GM23338 (cell line): ENCODE data around the gene DTYMK. TPM values are rescaled to one million over a fixed set of nuclear protein-coding genes. Genes with fewer than 3 reads are reported as not detected.

Experiments used
- ATAC-seq: fragments of 200-7000 bp; cut with Tn5 transposase; 3 replicates; pipeline ENCODE4 v1.9.1; 2020
- DNase-seq: peaks from one replicate; pipeline ENCODE4 v3.0.0-alpha.2; 2015; ENCODE audit warnings: low spot score
- H2AFZ ChIP-seq: fragments of 200-600 bp; sonication (generic); 2 replicates; pipeline ENCODE4 v1.8.0; 2016; ENCODE audit warnings: antibody characterized with exemption, mild to moderate bottlenecking, moderate library complexity
- H3F3A ChIP-seq: fragments of 200-600 bp; sonication (generic); replicated peaks from 2 replicates; pipeline ENCODE4 v1.8.0; 2017; ENCODE audit warnings: antibody characterized with exemption, mixed run types, low read depth
- H3K27ac ChIP-seq: fragments of 200-600 bp; sonication (generic); 2 replicates; pipeline ENCODE4 v1.6.1; 2016; ENCODE audit warnings: low read depth
- H3K27me3 ChIP-seq: fragments of 200-600 bp; sonication (generic); 2 replicates; pipeline ENCODE4 v1.8.0; 2016; ENCODE audit warnings: mild to moderate bottlenecking, mixed run types, moderate library complexity; ENCODE audit not compliant: insufficient read depth
- H3K36me3 ChIP-seq: fragments of 200-600 bp; sonication (generic); 2 replicates; pipeline ENCODE4 v1.8.0; 2016; ENCODE audit warnings: mild to moderate bottlenecking; ENCODE audit not compliant: insufficient read depth
- H3K4me1 ChIP-seq: fragments of 200-600 bp; sonication (generic); 2 replicates; pipeline ENCODE4 v1.8.0; 2016; ENCODE audit warnings: mild to moderate bottlenecking, moderate library complexity; ENCODE audit not compliant: insufficient read depth
- H3K4me2 ChIP-seq: fragments of 200-600 bp; sonication (generic); 2 replicates; pipeline ENCODE4 v1.7.1; 2017; ENCODE audit warnings: mixed run types
- H3K4me3 ChIP-seq: fragments of 200-600 bp; sonication (generic); 2 replicates; pipeline ENCODE4 v1.6.1; 2016; ENCODE audit warnings: mixed run types
- H3K79me2 ChIP-seq: fragments of 200-600 bp; sonication (generic); replicated peaks from 2 replicates; pipeline ENCODE4 v1.8.0; 2017; ENCODE audit warnings: mild to moderate bottlenecking; ENCODE audit not compliant: insufficient read depth
- H3K9me2 ChIP-seq: fragments of 200-600 bp; sonication (generic); 2 replicates; pipeline ENCODE4 v1.8.0; 2017; ENCODE audit not compliant: insufficient read depth
- H4K20me1 ChIP-seq: fragments of 200-600 bp; sonication (generic); replicated peaks from 2 replicates; pipeline ENCODE4 v1.8.0; 2017; ENCODE audit warnings: mild to moderate bottlenecking; ENCODE audit not compliant: insufficient read depth
- H3K27ac Mint-ChIP-seq: 2 replicates; pipeline ENCODE4 v1.8.0; 2020; ENCODE audit warnings: inconsistent platforms, mild to moderate bottlenecking, moderate library complexity, mixed read lengths
- H3K27me3 Mint-ChIP-seq: 3 replicates; pipeline ENCODE4 v1.8.0; 2022; ENCODE audit warnings: low read depth, mild to moderate bottlenecking, moderate library complexity, mixed read lengths, inconsistent platforms; ENCODE audit not compliant: insufficient read depth, poor library complexity
- H3K36me3 Mint-ChIP-seq: 3 replicates; pipeline ENCODE4 v1.8.0; 2021; ENCODE audit warnings: low read depth, mild to moderate bottlenecking, inconsistent platforms, moderate library complexity, mixed read lengths
- H3K4me1 Mint-ChIP-seq: 3 replicates; pipeline ENCODE4 v1.8.0; 2020; ENCODE audit warnings: mild to moderate bottlenecking, inconsistent platforms, mixed read lengths
- H3K4me3 Mint-ChIP-seq: 3 replicates; pipeline ENCODE4 v1.8.0; 2021; ENCODE audit warnings: moderate library complexity, mild to moderate bottlenecking, inconsistent platforms, mixed read lengths
- H3K9me3 Mint-ChIP-seq: 3 replicates; pipeline ENCODE4 v1.8.0; 2020; ENCODE audit warnings: moderate library complexity, mild to moderate bottlenecking, inconsistent platforms, mixed read lengths
- CREB1 ChIP-seq: fragments of 250-450 bp; sonication (Bioruptor Pico); IDR thresholded peaks from 2 replicates; pipeline ENCODE4 v1.5.0; 2020; ENCODE audit warnings: low read depth, mild to moderate bottlenecking, moderate library complexity
- EZH2 ChIP-seq: fragments of 200-600 bp; sonication (generic); IDR thresholded peaks from one replicate; pipeline ENCODE4 v1.8.0; 2017; ENCODE audit warnings: antibody characterized with exemption, mild to moderate bottlenecking, low read depth; ENCODE audit not compliant: unreplicated experiment
- EZH2phosphoT487 ChIP-seq: fragments of 200-600 bp; sonication (generic); IDR thresholded peaks from one replicate; pipeline ENCODE4 v1.8.1; 2018; ENCODE audit warnings: antibody characterized with exemption; ENCODE audit not compliant: unreplicated experiment
- JUNB ChIP-seq: IDR thresholded peaks from one replicate; pipeline ENCODE4 v1.6.1; 2016; ENCODE audit warnings: antibody characterized with exemption; ENCODE audit not compliant: unreplicated experiment
- NANOG ChIP-seq: IDR thresholded peaks from 2 replicates; pipeline ENCODE4 v1.6.1; 2016; ENCODE audit warnings: antibody characterized with exemption, borderline replicate concordance
- POLR2AphosphoS5 ChIP-seq: IDR thresholded peaks from 2 replicates; pipeline ENCODE4 v1.6.1; 2016; ENCODE audit warnings: antibody characterized with exemption, low read depth
- REST ChIP-seq: IDR thresholded peaks from one replicate; pipeline ENCODE4 v1.6.1; 2018; ENCODE audit warnings: antibody characterized with exemption; ENCODE audit not compliant: unreplicated experiment
- STAT1 ChIP-seq: IDR thresholded peaks from one replicate; pipeline ENCODE4 v1.6.1; 2016; ENCODE audit warnings: antibody characterized with exemption; ENCODE audit not compliant: unreplicated experiment
- ZNF114 ChIP-seq: fragments of 250-450 bp; sonication (Bioruptor Pico); IDR thresholded peaks from 2 replicates; pipeline ENCODE4 v1.5.0; 2020; ENCODE audit warnings: mild to moderate bottlenecking, moderate library complexity
- ZNF331 ChIP-seq: fragments of 250-450 bp; sonication (Bioruptor Pico); IDR thresholded peaks from 2 replicates; pipeline ENCODE4 v1.5.0; 2020; ENCODE audit warnings: low read depth, mild to moderate bottlenecking, moderate library complexity
- ZNF462 ChIP-seq: fragments of 250-450 bp; sonication (Bioruptor Pico); IDR thresholded peaks from 2 replicates; pipeline ENCODE4 v1.5.0; 2020; ENCODE audit warnings: mild to moderate bottlenecking, moderate library complexity
- polyA plus RNA-seq: library from polyadenylated mRNA; unstranded; fragments of >200 nt; fragmentation: Nextera tagmentation; extraction: Ambion mirVana; gene quantifications from 2 replicates; pipeline ENCODE4 v1.2.1, GENCODE V29; 2016
- total RNA-seq: library from RNA; depleted of rRNA; stranded (reverse); fragments of >200 nt; shearing (Covaris generic); gene quantifications from 2 replicates; pipeline ENCODE4 v1.2.3, GENCODE V29; 2014
- TF ChIP-seq, protein P1 (sequence below): IDR thresholded peaks from 2 replicates; pipeline ENCODE4 v1.6.1; 2016; ENCODE audit warnings: antibody characterized with exemption
- TF ChIP-seq, protein P2 (sequence below), 2 experiments: fragments of 200-600 bp in 1 of 2; sonication (generic) in 1 of 2; conservative IDR thresholded peaks; 2 replicates each; pipeline versions ENCODE4 v1.5.1 to v1.6.1; 2016 to 2017; ENCODE audit warnings: antibody characterized with exemption in 2 of 2, low read depth in 2 of 2, mild to moderate bottlenecking in 2 of 2, moderate library complexity in 1 of 2

DTYMK gene
- total and polyA plus RNA-seq, 2 experiments from 2014 or later, result 55.4 to 65.4 TPM

- TF ChIP-seq REST (no peak), POLR2AphosphoS5 (no peak), ZNF462 (CRISPR knock-in tag) (no peak), ZNF331 (CRISPR knock-in tag) (no peak), EZH2phosphoT487 (no peak), JUNB (no peak), ZNF114 (CRISPR knock-in tag) (no peak), CREB1 (CRISPR knock-in tag) (no peak), STAT1 (no peak), NANOG (no peak), EZH2 (no peak)
- TF ChIP-seq, protein P1, sequence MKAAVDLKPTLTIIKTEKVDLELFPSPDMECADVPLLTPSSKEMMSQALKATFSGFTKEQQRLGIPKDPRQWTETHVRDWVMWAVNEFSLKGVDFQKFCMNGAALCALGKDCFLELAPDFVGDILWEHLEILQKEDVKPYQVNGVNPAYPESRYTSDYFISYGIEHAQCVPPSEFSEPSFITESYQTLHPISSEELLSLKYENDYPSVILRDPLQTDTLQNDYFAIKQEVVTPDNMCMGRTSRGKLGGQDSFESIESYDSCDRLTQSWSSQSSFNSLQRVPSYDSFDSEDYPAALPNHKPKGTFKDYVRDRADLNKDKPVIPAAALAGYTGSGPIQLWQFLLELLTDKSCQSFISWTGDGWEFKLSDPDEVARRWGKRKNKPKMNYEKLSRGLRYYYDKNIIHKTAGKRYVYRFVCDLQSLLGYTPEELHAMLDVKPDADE, result no peak
- TF ChIP-seq, protein P2, sequence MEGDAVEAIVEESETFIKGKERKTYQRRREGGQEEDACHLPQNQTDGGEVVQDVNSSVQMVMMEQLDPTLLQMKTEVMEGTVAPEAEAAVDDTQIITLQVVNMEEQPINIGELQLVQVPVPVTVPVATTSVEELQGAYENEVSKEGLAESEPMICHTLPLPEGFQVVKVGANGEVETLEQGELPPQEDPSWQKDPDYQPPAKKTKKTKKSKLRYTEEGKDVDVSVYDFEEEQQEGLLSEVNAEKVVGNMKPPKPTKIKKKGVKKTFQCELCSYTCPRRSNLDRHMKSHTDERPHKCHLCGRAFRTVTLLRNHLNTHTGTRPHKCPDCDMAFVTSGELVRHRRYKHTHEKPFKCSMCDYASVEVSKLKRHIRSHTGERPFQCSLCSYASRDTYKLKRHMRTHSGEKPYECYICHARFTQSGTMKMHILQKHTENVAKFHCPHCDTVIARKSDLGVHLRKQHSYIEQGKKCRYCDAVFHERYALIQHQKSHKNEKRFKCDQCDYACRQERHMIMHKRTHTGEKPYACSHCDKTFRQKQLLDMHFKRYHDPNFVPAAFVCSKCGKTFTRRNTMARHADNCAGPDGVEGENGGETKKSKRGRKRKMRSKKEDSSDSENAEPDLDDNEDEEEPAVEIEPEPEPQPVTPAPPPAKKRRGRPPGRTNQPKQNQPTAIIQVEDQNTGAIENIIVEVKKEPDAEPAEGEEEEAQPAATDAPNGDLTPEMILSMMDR (conservative IDR thresholded peaks at IDR 0.05; ENCODE audit: low read depth in 2 of 2), result no peak
- H2AFZ ChIP-seq, result no peak overlapping the region
- ATAC-seq (no peak), DNase-seq (no peak)
- H3K79me2 ChIP-seq, result no peaks in the 10 kb centered on the region
- no peak overlapping the region for H3K4me2 ChIP-seq
- H3K27ac ChIP-seq, result no peak overlapping the region; the same call in 1 of the 2 replicates
- 0 out of 2 replicates have a peak overlapping the region, but pooled peaks have one; percentile 23 for H3K27ac Mint-ChIP-seq
- H3F3A ChIP-seq, result no peaks in the 10 kb centered on the region; the same call in none of the 2 replicates
- H3K4me1 ChIP-seq, result no peaks in the 10 kb centered on the region
- peaks cover 52% of the 10 kb centered on the region for H3K36me3 Mint-ChIP-seq
- H3K4me1 Mint-ChIP-seq, result peaks cover 5% of the 10 kb centered on the region; the same call in 2 of the 3 replicates
- no peaks in the 10 kb centered on the region for H3K9me3 Mint-ChIP-seq
- H3K9me2 ChIP-seq, result no peaks in the 10 kb centered on the region
- H3K4me3 ChIP-seq, result no peak overlapping the region
- peaks cover 4% of the 10 kb centered on the region; the same call in 1 of the 2 replicates for H3K36me3 ChIP-seq
- H3K4me3 Mint-ChIP-seq, result no peak overlapping the region
- H4K20me1 ChIP-seq, result no peaks in the 10 kb centered on the region; the same call in 1 of the 2 replicates
- H3K27me3 Mint-ChIP-seq, result peaks cover 8% of the 10 kb centered on the region
- no peaks in the 10 kb centered on the region for H3K27me3 ChIP-seq
Measured at GRCh38 chr2:241673189-241673663, 13.4 kb downstream of the DTYMK start.
